Activated T-helper 1 cell treated with anti-CD3 and anti-CD28 coated beads, Interleukin-12 subunit alpha, Interleukin-12 subunit beta, Interleukin-2, Interleukin-4 antibody, amounts not matched to agents 30 ng/mL and 10 ng/mL and 1 ng/mL, durations not matched to agents 14 hours and 24 hours and 36 hours (primary cell): ENCODE data around the gene RFX8. TPM values are rescaled to one million over a fixed set of nuclear protein-coding genes. Genes with fewer than 3 reads are reported as not detected.
"Not testable (repeated sequence)": the region's sequence is repeated elsewhere in the genome, so short reads cannot be mapped to it uniquely, and the experiment has no call there.

Experiments
- DNase-seq: peaks from one replicate; pipeline ENCODE4 v3.0.0; 2021; ENCODE audit warnings: low spot score
- H3K27ac Mint-ChIP-seq: one replicate; pipeline ENCODE4 v1.8.0; 2021; ENCODE audit warnings: mild to moderate bottlenecking, mixed read lengths
- H3K27me3 Mint-ChIP-seq: one replicate; pipeline ENCODE4 v1.8.0; 2022; ENCODE audit warnings: mild to moderate bottlenecking, moderate library complexity, mixed read lengths; ENCODE audit not compliant: insufficient read depth
- H3K36me3 Mint-ChIP-seq: one replicate; pipeline ENCODE4 v1.8.0; 2021; ENCODE audit warnings: low read depth, mixed read lengths
- H3K4me1 Mint-ChIP-seq: one replicate; pipeline ENCODE4 v1.8.0; 2021; ENCODE audit warnings: low read depth, mixed read lengths
- H3K4me3 Mint-ChIP-seq: one replicate; pipeline ENCODE4 v1.8.0; 2021; ENCODE audit warnings: mild to moderate bottlenecking, moderate library complexity, mixed read lengths
- H3K9me3 Mint-ChIP-seq: one replicate; pipeline ENCODE4 v1.8.0; 2021; ENCODE audit warnings: mixed read lengths
- intact Hi-C: fragments of 100-400 bp; cut with micrococcal nuclease; formaldehyde crosslinking; loops from one replicate; pipeline ENCODE4 v1.15.1; 2024
- total RNA-seq: library from RNA; stranded (reverse); gene quantifications from 2 replicates; pipeline ENCODE4 v1.2.3, GENCODE V29; 2022

The RFX8 gene
- total RNA-seq, 1 donor from 2014 or later: 0.78 TPM

GRCh38 chr2:101508636-101509035 lies 33.7 kb upstream of the RFX8 start:
- H3K27ac Mint-ChIP-seq: no peak overlapping the region

GRCh38 chr2:101505276-101505675 lies 30.4 kb upstream of the RFX8 start:
- H3K27me3 Mint-ChIP-seq, H3K36me3 Mint-ChIP-seq, intact Hi-C loops, DNase-seq, H3K4me3 Mint-ChIP-seq, H3K9me3 Mint-ChIP-seq, H3K27ac Mint-ChIP-seq: not testable (repeated sequence)
- peaks cover 22% of the 10 kb centered on the region for H3K4me1 Mint-ChIP-seq

More at GRCh38 chr2:101508636-101509035, 33.7 kb upstream of the RFX8 start:
- intact Hi-C loops: no loop called here
- Mint-ChIP-seq H3K36me3 (no peaks in the 10 kb centered on the region), H3K4me3 (no peak overlapping the region), H3K9me3 (peaks cover 6% of the 10 kb centered on the region), H3K27me3 (peaks cover 10% of the 10 kb centered on the region), H3K4me1 (no peaks in the 10 kb centered on the region)
- DNase-seq: no peak

- H3K27ac Mint-ChIP-seq, DNase-seq, H3K36me3 Mint-ChIP-seq, H3K27me3 Mint-ChIP-seq, H3K4me3 Mint-ChIP-seq, intact Hi-C loops, H3K9me3 Mint-ChIP-seq: not testable (repeated sequence)
- H3K4me1 Mint-ChIP-seq: peaks cover 22% of the 10 kb centered on the region
Measured at GRCh38 chr2:101504744-101505143, 29.8 kb upstream of the RFX8 start.

GRCh38 chr2:101502095-101502494 lies 27.2 kb upstream of the RFX8 start:
- no peak for DNase-seq

GRCh38 chr2:101501443-101501842 lies 26.5 kb upstream of the RFX8 start:
- Mint-ChIP-seq H3K27me3 (no peaks in the 10 kb centered on the region), H3K4me3 (no peak overlapping the region), H3K27ac (peak overlapping the region; percentile 14), H3K4me1 (peaks cover 22% of the 10 kb centered on the region), H3K36me3 (no peaks in the 10 kb centered on the region), H3K9me3 (no peaks in the 10 kb centered on the region)
- DNase-seq: no peak
- intact Hi-C loops: loop anchor here (2.0 kb wide), 1 partner anchor 27 kb away; the partner anchor contains the start of gene RFX8

More at GRCh38 chr2:101502095-101502494, 27.2 kb upstream of the RFX8 start:
- H3K27ac Mint-ChIP-seq: no peak overlapping the region
- H3K4me3 Mint-ChIP-seq: no peak overlapping the region
- no peaks in the 10 kb centered on the region for H3K36me3 Mint-ChIP-seq
- H3K9me3 Mint-ChIP-seq: no peaks in the 10 kb centered on the region
- intact Hi-C loops: no loop called here
- peaks cover 22% of the 10 kb centered on the region for H3K4me1 Mint-ChIP-seq
- H3K27me3 Mint-ChIP-seq: no peaks in the 10 kb centered on the region

GRCh38 chr2:101500860-101501259 lies 25.9 kb upstream of the RFX8 start:
- Mint-ChIP-seq H3K36me3 (no peaks in the 10 kb centered on the region), H3K9me3 (no peaks in the 10 kb centered on the region), H3K27me3 (no peaks in the 10 kb centered on the region), H3K4me1 (peaks cover 22% of the 10 kb centered on the region), H3K4me3 (no peak overlapping the region), H3K27ac (no peak overlapping the region)
- intact Hi-C loops: loop anchor here (2.0 kb wide), 1 partner anchor 26 kb away; the partner anchor contains the start of gene RFX8
- no peak for DNase-seq

- Mint-ChIP-seq H3K27ac (no peak overlapping the region), H3K9me3 (no peaks in the 10 kb centered on the region), H3K36me3 (no peaks in the 10 kb centered on the region), H3K4me1 (peaks cover 22% of the 10 kb centered on the region), H3K27me3 (no peaks in the 10 kb centered on the region), H3K4me3 (no peak overlapping the region)
- DNase-seq: no peak
- intact Hi-C loops: loop anchor here (2.0 kb wide), 1 partner anchor 25 kb away; the partner anchor contains the start of gene RFX8
Measured at GRCh38 chr2:101500180-101500579, 25.3 kb upstream of the RFX8 start.

GRCh38 chr2:101496279-101496678 lies 21.4 kb upstream of the RFX8 start:
- Mint-ChIP-seq H3K36me3 (peaks cover 3% of the 10 kb centered on the region), H3K4me1 (peaks cover 7% of the 10 kb centered on the region), H3K9me3 (no peaks in the 10 kb centered on the region), H3K27me3 (no peaks in the 10 kb centered on the region), H3K27ac (no peak overlapping the region), H3K4me3 (no peak overlapping the region)
- intact Hi-C loops: no loop called here
- no peak for DNase-seq

- intact Hi-C loops: no loop called here
- Mint-ChIP-seq H3K27me3 (no peaks in the 10 kb centered on the region), H3K9me3 (peaks cover 4% of the 10 kb centered on the region)
Measured at GRCh38 chr2:101492936-101493473, 18.1 kb upstream of the RFX8 start.

GRCh38 chr2:101486994-101487393 lies 12.1 kb upstream of the RFX8 start:
- intact Hi-C loops: no loop called here
- Mint-ChIP-seq H3K4me1 (peaks cover 16% of the 10 kb centered on the region), H3K36me3 (no peaks in the 10 kb centered on the region), H3K27ac (peak overlapping the region; percentile 19), H3K4me3 (no peak overlapping the region), H3K27me3 (no peaks in the 10 kb centered on the region), H3K9me3 (peaks cover 4% of the 10 kb centered on the region)
- no peak for DNase-seq

More at GRCh38 chr2:101492936-101493473, 18.1 kb upstream of the RFX8 start:
- Mint-ChIP-seq H3K4me1 (no peaks in the 10 kb centered on the region), H3K27ac (no peak overlapping the region), H3K36me3 (peaks cover 3% of the 10 kb centered on the region), H3K4me3 (no peak overlapping the region)
- DNase-seq: no peak

GRCh38 chr2:101486258-101486701 lies 11.4 kb upstream of the RFX8 start:
- intact Hi-C loops: no loop called here
- H3K27ac Mint-ChIP-seq: peak overlapping the region; percentile 61
- no peak for DNase-seq
- H3K27me3 Mint-ChIP-seq: no peaks in the 10 kb centered on the region
- H3K4me3 Mint-ChIP-seq: no peak overlapping the region
- H3K9me3 Mint-ChIP-seq: peaks cover 4% of the 10 kb centered on the region
- H3K4me1 Mint-ChIP-seq: peaks cover 16% of the 10 kb centered on the region
- H3K36me3 Mint-ChIP-seq: no peaks in the 10 kb centered on the region

- no peaks in the 10 kb centered on the region for H3K36me3 Mint-ChIP-seq
- peaks cover 2% of the 10 kb centered on the region for H3K9me3 Mint-ChIP-seq
- no peak for DNase-seq
- H3K4me3 Mint-ChIP-seq: no peak overlapping the region
- peaks cover 16% of the 10 kb centered on the region for H3K4me1 Mint-ChIP-seq
- no peaks in the 10 kb centered on the region for H3K27me3 Mint-ChIP-seq
- H3K27ac Mint-ChIP-seq: peak overlapping the region; percentile 61
- intact Hi-C loops: no loop called here
Measured at GRCh38 chr2:101485856-101486255, 10.9 kb upstream of the RFX8 start.

GRCh38 chr2:101480764-101481163 lies 5.9 kb upstream of the RFX8 start:
- Mint-ChIP-seq H3K9me3 (no peaks in the 10 kb centered on the region), H3K36me3 (no peaks in the 10 kb centered on the region), H3K4me1 (peaks cover 32% of the 10 kb centered on the region), H3K27me3 (peaks cover 4% of the 10 kb centered on the region), H3K27ac (no peak overlapping the region), H3K4me3 (no peak overlapping the region)
- no peak for DNase-seq
- intact Hi-C loops: no loop called here
